Uterus (tissue), 2 donors: ENCODE results near the gene RBM22.

Source experiments
- POLR2A ChIP-seq, 2 donors: fragments of 450-650 bp; IDR thresholded peaks; one replicate each; pipeline ENCODE4 v1.6.1; 2016; ENCODE audit warnings: antibody characterized with exemption in 2 of 2, mild to moderate bottlenecking in 1 of 2, moderate library complexity in 1 of 2
- TF ChIP-seq, protein P1 (sequence below), 4 experiments: fragments of 200-600 bp in 2 of 4; fragments of 450-650 bp in 2 of 4; sonication (generic) in 2 of 4; IDR thresholded peaks; one replicate each; pipeline ENCODE4 v1.5.1; 2016 to 2019; ENCODE audit warnings: antibody characterized with exemption in 4 of 4, mild to moderate bottlenecking in 2 of 4, moderate library complexity in 1 of 4

DNA sequence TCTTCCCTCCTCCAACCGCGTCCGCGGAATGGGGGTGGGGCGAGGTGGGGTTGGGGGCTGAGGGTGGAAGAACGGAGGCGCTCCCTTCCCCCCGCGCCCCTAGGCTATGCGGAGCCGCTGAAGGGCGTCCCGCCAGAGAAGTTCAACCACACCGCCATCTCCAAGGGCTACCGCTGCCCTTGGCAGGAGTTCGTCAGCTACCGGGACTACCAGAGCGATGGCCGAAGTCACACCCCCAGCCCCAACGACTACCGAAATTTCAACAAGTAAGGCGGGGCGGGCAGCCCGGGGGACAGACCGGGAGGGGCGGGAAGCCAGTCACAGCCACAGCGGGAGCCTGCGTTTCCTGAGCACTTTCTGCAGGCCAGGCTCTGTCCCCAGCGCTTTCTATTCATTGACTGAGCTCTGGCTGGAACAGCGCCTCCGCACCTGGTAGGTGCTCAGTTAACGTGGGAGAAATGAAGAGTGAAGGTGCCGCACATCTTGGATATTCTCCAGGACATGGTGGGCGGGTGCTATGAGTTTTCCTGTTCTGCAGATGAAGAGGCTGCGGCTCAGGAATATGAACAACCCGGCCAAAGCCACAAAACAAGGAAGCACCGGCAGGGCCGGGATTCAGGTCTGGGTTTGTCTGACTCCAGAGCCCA lies 28.5 kb downstream of the RBM22 start:
- TF ChIP-seq, protein P1, sequence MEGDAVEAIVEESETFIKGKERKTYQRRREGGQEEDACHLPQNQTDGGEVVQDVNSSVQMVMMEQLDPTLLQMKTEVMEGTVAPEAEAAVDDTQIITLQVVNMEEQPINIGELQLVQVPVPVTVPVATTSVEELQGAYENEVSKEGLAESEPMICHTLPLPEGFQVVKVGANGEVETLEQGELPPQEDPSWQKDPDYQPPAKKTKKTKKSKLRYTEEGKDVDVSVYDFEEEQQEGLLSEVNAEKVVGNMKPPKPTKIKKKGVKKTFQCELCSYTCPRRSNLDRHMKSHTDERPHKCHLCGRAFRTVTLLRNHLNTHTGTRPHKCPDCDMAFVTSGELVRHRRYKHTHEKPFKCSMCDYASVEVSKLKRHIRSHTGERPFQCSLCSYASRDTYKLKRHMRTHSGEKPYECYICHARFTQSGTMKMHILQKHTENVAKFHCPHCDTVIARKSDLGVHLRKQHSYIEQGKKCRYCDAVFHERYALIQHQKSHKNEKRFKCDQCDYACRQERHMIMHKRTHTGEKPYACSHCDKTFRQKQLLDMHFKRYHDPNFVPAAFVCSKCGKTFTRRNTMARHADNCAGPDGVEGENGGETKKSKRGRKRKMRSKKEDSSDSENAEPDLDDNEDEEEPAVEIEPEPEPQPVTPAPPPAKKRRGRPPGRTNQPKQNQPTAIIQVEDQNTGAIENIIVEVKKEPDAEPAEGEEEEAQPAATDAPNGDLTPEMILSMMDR (IDR thresholded peaks at IDR 0.05) = no peak
- no peak for TF ChIP-seq POLR2A (IDR thresholded peaks at IDR 0.05)
